Parathyroid adenoma (tissue), 2 donors: ENCODE data around the gene RFX2.

ENCODE experiments used
- H2AFZ ChIP-seq: fragments of 300-600 bp; sonication (generic); one replicate; pipeline ENCODE4 v1.7.0; 2017; ENCODE audit warnings: antibody characterized with exemption, mild to moderate bottlenecking
- H3K27ac ChIP-seq: fragments of 300-600 bp; sonication (generic); one replicate; pipeline ENCODE4 v1.7.0; 2017
- H3K27me3 ChIP-seq: fragments of 300-600 bp; sonication (generic); one replicate; pipeline ENCODE4 v1.7.0; 2017; ENCODE audit warnings: low read length; ENCODE audit not compliant: control insufficient read depth, insufficient read depth
- H3K36me3 ChIP-seq: fragments of 300-600 bp; sonication (generic); one replicate; pipeline ENCODE4 v1.7.0; 2017; ENCODE audit warnings: low read length; ENCODE audit not compliant: control insufficient read depth, insufficient read depth
- H3K4me1 ChIP-seq: fragments of 300-600 bp; sonication (generic); one replicate; pipeline ENCODE4 v1.7.0; 2017; ENCODE audit warnings: control low read depth
- H3K4me2 ChIP-seq: fragments of 300-600 bp; sonication (generic); one replicate; pipeline ENCODE4 v1.7.0; 2017; ENCODE audit warnings: low read length
- H3K4me3 ChIP-seq: fragments of 300-600 bp; sonication (generic); one replicate; pipeline ENCODE4 v1.7.0; 2017; ENCODE audit warnings: low read depth, low read length
- H3K79me2 ChIP-seq: fragments of 300-600 bp; sonication (generic); one replicate; pipeline ENCODE4 v1.7.0; 2017; ENCODE audit warnings: control low read depth
- H3K9ac ChIP-seq: fragments of 300-600 bp; sonication (generic); one replicate; pipeline ENCODE4 v1.7.0; 2017; ENCODE audit warnings: mild to moderate bottlenecking
- H3K9me3 ChIP-seq: fragments of 300-600 bp; sonication (generic); one replicate; pipeline ENCODE4 v1.7.0; 2017; ENCODE audit warnings: low read length; ENCODE audit not compliant: control insufficient read depth
- TF ChIP-seq, protein P1 (sequence below): fragments of 300-600 bp; sonication (generic); IDR thresholded peaks from one replicate; pipeline ENCODE4 v1.7.0; 2017; ENCODE audit warnings: antibody characterized with exemption, mild to moderate bottlenecking
- donor health status: primary hyperparathyroidism.

RFX2 gene

GRCh38 chr19:6042776-6043726 lies 67.2 kb downstream of the RFX2 start:
- TF ChIP-seq, protein P1, sequence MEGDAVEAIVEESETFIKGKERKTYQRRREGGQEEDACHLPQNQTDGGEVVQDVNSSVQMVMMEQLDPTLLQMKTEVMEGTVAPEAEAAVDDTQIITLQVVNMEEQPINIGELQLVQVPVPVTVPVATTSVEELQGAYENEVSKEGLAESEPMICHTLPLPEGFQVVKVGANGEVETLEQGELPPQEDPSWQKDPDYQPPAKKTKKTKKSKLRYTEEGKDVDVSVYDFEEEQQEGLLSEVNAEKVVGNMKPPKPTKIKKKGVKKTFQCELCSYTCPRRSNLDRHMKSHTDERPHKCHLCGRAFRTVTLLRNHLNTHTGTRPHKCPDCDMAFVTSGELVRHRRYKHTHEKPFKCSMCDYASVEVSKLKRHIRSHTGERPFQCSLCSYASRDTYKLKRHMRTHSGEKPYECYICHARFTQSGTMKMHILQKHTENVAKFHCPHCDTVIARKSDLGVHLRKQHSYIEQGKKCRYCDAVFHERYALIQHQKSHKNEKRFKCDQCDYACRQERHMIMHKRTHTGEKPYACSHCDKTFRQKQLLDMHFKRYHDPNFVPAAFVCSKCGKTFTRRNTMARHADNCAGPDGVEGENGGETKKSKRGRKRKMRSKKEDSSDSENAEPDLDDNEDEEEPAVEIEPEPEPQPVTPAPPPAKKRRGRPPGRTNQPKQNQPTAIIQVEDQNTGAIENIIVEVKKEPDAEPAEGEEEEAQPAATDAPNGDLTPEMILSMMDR = no peak
- no peaks in the 10 kb centered on the region for H3K27me3 ChIP-seq
- H3K4me1 ChIP-seq = no peaks in the 10 kb centered on the region
- no peak overlapping the region for H3K4me3 ChIP-seq
- no peak overlapping the region for H2AFZ ChIP-seq
- H3K79me2 ChIP-seq = no peaks in the 10 kb centered on the region
- H3K4me2 ChIP-seq = no peak overlapping the region
- H3K27ac ChIP-seq = no peak overlapping the region
- no peaks in the 10 kb centered on the region for H3K36me3 ChIP-seq
- no peaks in the 10 kb centered on the region for H3K9me3 ChIP-seq
- H3K9ac ChIP-seq = no peak overlapping the region

DNA sequence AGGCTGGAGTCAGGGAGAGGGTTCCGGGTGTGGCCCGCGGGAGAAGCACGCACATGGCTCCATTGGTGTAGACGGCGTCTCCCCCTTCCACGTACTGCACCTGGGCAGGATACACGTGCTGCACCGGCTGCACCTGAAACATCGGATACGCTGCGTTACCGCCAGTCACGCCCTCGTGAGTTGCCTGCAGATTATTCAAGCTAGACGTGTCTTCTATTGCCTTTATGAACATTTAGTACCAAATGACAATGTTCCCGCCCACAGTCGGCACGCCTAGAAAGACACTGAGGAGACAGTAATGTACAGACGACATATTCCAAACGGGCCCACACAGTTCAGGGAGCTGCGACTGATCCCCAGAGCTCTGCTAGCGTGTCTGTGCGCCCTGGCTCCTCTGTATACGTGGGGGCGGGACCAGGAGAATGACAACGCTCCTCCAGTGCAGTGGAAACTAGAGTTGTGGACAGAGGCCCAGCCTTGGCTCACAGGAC lies 68.3 kb downstream of the RFX2 start:
- H3K4me1 ChIP-seq = no peaks in the 10 kb centered on the region
- H3K27me3 ChIP-seq = no peaks in the 10 kb centered on the region
- H3K79me2 ChIP-seq = no peaks in the 10 kb centered on the region
- H2AFZ ChIP-seq = no peak overlapping the region
- H3K27ac ChIP-seq = no peak overlapping the region
- H3K9me3 ChIP-seq = no peaks in the 10 kb centered on the region
- no peaks in the 10 kb centered on the region for H3K36me3 ChIP-seq
- H3K4me3 ChIP-seq = no peak overlapping the region
- H3K4me2 ChIP-seq = no peak overlapping the region
- TF ChIP-seq, protein P1 = no peak
- no peak overlapping the region for H3K9ac ChIP-seq

DNA sequence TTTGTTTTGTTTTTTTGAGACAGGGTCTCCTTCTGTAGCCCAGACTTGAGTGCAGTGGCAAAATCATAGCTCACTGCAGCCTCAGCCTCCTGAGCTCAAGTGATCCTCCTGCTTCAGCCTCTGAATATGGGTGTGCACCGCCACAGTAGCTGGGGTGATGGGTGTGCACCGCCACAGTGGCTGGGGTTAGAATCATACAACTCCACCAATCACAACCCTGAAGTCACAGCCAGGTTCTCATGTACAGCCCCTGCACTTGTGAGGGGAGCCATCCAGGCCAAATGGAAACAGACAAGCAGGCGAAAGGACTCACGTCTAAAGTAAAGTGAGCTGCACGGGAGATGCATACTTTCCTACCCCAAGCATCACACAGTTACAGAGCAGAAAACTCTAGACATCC lies 69.2 kb downstream of the RFX2 start:
- no peaks in the 10 kb centered on the region for H3K79me2 ChIP-seq
- TF ChIP-seq, protein P1 = no peak
- no peak overlapping the region for H2AFZ ChIP-seq
- no peaks in the 10 kb centered on the region for H3K9me3 ChIP-seq
- H3K36me3 ChIP-seq = no peaks in the 10 kb centered on the region
- H3K27me3 ChIP-seq = no peaks in the 10 kb centered on the region
- H3K4me1 ChIP-seq = no peaks in the 10 kb centered on the region
- no peak overlapping the region for H3K9ac ChIP-seq
- no peak overlapping the region for H3K27ac ChIP-seq
- H3K4me3 ChIP-seq = no peak overlapping the region
- no peak overlapping the region for H3K4me2 ChIP-seq

- no peaks in the 10 kb centered on the region for H3K79me2 ChIP-seq
- no peak overlapping the region for H3K4me3 ChIP-seq
- H3K9me3 ChIP-seq = no peaks in the 10 kb centered on the region
- H3K9ac ChIP-seq = no peak overlapping the region
- H3K36me3 ChIP-seq = no peaks in the 10 kb centered on the region
- H3K4me1 ChIP-seq = no peaks in the 10 kb centered on the region
- H3K27ac ChIP-seq = no peak overlapping the region
- no peaks in the 10 kb centered on the region for H3K27me3 ChIP-seq
- H2AFZ ChIP-seq = no peak overlapping the region
- H3K4me2 ChIP-seq = no peak overlapping the region
- TF ChIP-seq, protein P1 = no peak
Observed at GRCh38 chr19:6039566-6040225, 70.6 kb downstream of the RFX2 start.
